GM21390 (cell line): ENCODE data around the gene LRRC42.

Experiments
- ATAC-seq: cut with Tn5 transposase; IDR thresholded peaks from one replicate; pipeline ENCODE4 v1.9.1; 2021; ENCODE audit not compliant: unreplicated experiment

The LRRC42 gene, protein sequence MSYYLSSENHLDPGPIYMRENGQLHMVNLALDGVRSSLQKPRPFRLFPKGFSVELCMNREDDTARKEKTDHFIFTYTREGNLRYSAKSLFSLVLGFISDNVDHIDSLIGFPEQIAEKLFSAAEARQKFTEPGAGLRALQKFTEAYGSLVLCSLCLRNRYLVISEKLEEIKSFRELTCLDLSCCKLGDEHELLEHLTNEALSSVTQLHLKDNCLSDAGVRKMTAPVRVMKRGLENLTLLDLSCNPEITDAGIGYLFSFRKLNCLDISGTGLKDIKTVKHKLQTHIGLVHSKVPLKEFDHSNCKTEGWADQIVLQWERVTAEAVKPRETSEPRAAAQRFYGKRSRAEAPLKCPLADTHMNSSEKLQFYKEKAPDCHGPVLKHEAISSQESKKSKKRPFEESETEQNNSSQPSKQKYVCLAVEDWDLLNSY

GRCh38 chr1:53946252-53947171 is at the start of gene LRRC42:
LRRC42 (plus strand) TSS chr1:53946350; CDS start chr1:53952000, 5,650 bp downstream.
- ATAC-seq: peak; percentile 65

GRCh38 chr1:53896635-53897229 is 49.4 kb upstream of the LRRC42 start:
- ATAC-seq: no peak

DNA sequence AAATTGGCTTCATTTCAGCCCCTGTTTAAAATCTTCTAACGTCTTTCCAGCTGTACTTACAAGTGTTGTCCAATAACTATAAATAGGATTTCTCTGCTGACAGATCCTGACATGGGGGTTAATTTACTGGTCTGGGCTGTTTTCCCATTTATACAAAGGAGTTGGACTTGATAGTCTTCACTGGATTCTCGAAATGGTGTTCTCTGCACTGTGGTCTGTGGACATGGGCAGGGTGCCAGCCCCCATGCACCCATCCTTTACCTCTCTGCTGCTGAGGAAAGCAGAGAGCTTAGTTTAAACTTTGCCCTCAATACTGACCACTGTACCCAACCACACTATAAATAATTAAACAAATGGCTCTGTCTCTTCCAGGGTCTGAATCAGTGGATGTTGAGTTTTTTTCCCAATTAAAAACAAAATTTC is 46.9 kb upstream of the LRRC42 start:
- ATAC-seq: no peak

- ATAC-seq: no peak
These were observed 46.4 kb upstream of the LRRC42 start for GRCh38 chr1:53899708-53900107.

DNA sequence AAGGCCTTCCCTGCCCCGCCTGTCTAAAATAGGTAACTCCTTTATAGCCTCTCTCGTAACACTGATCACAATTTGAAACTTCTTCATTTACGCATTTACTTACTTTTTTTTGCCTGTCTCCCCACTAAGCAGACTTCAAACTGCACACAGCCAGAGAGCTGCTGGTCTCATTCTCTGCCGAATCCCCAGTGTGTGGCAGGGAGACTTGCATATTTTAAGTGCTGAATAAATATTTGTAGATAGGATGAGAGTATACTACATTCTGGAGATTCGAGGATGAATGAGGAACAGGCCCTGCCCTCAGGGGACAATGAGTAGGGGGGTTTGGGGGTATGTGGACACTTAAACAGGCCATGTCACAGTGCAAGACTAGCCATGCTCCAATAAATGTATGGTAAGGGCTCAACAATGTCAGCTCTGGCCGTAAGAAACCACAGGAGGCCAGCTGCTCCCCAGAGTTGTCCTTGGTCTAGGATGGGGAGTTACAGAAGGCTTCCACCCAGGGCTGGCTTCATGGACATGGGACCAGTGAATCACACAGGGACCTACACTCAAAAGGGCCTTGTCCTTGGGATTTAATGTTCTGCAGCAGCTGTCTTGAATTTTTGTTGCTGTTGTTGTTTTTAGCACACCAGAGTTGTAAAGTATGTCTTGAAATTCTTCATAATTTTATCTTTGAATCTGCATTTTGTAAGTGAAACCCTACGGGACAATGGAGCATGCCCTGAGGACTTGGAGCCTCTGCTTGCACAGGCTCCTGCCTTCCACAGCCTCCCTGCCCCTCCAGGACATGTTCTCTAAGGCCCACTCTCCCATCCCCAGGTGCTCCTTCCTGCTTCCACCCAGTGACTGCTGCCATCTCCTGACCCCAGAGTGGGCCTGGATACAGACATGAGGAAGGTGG is 43.7 kb upstream of the LRRC42 start:
- ATAC-seq: no peak

DNA sequence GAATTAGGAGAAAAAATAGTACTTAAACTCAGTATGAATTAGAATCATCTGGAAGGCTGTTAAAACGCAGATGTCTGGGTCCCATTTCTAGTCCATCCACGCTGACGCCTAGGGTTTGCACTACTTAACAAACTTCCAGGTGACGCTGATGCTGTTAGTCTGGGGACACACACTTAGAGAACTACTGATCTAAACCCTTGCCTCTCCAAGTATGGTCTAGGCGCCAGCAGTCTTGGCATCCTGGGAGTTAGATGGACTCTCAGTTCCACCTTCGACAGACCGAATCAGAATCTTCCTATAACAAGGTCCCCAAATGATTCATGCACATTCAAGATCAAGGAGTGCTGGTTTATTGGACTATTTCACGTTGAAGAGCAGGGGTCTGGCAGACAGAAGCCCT is 40.6 kb upstream of the LRRC42 start:
- ATAC-seq: no peak

- ATAC-seq: no peak
These were observed 40.0 kb upstream of the LRRC42 start for GRCh38 chr1:53906121-53906520.

DNA sequence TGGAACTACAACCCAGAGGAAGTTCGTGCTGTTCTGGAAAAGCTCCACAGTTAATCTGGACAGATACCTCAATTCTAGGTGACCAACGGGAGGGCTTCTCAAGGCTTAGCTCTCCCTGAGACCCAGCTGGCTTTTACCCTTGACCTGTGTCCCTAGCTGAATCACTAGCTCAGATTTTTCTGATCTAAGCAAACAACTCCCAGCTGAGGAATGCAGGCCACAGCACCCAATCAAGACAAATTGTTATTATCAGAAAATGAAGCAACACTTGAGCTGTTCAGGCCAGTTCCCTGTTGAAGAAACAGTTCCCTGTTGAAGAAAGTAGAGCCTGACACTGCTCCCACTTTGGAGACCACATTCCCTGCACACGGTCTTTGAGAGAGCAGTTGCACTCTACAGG is 36.2 kb upstream of the LRRC42 start:
- no peak for ATAC-seq

DNA sequence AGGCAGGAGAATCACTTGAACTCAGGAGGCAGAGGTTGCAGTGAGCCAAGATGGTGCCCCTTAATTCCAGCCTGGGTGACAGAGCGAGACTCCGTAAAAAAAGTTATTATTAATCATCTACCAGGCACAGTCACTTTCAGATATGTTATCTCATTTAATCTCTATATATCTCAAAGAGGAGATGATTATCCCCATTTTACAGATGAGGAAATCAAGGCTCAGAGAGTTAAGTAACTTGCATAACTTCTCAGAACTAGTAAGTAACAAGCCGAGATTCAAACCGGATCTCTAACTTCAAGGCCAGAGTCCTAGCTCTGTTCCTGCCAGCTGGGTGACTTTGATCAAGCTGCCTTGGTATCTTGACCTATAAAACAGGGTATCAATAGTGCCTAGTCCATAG is 34.7 kb upstream of the LRRC42 start:
- ATAC-seq: no peak

GRCh38 chr1:53913352-53914033 is 32.7 kb upstream of the LRRC42 start:
- ATAC-seq: no peak

DNA sequence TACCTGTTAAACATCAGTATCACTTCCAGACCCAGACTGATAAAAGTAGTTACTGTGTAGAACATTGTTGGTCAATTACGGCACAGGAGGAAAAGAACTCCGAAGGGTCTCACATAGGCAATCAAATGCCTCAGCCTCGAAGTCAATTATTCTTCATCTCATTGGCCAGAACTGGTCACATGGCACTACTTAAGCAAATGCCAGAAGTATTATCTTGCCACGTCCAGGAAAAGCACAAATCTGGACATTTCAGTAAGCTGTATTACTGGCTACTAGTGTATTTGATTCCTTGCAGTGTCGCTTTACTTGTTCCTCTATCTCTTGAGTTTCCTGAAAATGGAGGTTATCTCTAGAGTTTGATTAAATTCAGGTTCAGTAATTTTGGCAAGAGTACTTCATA is 27.8 kb upstream of the LRRC42 start:
- no peak for ATAC-seq

GRCh38 chr1:53919675-53920066 is 26.5 kb upstream of the LRRC42 start:
- ATAC-seq: no peak

DNA sequence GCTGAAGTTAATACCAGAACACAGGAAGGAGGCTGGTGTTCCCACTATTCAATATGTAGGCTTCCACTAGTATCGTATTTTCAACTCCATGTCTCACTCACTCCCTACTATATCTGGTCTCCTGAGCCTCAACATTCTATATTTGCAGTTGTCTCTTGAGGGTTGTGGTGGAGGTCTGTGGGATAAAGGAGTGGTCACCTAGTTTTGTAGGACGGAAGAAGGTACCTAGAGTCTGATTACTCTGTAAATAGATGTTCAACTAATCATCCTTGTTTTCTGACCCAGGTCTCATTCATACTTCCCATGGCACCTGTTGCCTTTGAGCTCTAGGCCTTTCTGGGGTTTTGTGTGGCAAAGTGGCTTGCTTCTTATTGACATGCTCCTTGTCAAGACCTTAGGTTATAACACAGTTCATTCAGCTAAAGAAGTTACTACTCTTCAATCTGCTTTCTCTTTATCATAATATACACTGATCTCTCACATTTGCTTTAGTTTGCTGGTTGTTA is 18.7 kb upstream of the LRRC42 start:
- no peak for ATAC-seq

DNA sequence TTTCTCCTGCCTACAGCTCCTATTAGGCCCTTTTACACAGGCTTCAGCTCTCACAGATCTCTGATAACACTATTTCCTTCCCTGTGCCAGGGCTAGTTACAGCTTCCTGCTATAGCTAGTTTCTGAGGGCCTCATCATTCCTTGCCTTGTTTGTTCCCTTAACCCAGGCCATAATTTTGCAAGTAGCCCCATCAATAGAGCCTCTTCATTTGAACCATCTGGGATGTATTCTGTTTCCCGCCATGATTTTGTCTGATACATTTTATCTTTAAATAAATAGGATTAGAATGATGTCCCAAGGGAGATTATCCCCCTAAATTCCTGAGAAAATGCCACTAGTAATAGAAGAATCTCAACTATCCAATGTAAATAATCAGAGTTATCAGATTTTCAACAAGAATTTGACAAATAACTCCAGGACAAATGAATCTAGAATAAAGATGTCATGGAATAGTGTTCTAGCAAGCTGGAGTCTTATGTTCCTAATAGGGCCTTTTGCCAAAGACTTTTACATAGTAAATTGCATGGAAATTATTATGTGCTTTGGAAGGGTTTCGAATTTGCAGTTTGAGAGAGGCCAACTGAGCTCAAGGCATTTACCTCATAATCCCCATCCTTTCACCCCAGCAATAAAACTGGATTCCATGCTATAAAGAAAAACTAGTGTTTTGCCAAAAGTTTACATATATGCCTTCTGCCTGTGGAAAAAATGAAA is 16.7 kb upstream of the LRRC42 start:
- ATAC-seq: no peak

DNA sequence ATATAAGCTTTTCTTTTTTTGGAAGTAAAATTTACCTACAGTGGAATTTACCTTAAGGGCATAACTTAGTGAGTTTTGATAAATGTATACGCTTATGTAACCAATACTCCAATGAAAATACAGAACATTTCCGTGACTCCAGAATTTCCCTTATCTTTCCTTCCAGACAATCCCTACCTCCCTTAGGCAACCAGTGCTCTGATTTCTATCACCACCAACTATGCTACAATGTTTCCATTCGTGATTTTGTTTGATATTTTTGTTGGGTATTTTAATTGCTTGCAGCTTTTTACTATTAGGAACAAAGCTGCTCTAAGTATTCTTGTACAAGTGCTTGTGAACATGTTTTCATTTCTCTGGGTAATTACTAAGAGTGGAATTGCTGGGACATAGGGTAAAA is 15.2 kb upstream of the LRRC42 start:
- ATAC-seq: no peak

DNA sequence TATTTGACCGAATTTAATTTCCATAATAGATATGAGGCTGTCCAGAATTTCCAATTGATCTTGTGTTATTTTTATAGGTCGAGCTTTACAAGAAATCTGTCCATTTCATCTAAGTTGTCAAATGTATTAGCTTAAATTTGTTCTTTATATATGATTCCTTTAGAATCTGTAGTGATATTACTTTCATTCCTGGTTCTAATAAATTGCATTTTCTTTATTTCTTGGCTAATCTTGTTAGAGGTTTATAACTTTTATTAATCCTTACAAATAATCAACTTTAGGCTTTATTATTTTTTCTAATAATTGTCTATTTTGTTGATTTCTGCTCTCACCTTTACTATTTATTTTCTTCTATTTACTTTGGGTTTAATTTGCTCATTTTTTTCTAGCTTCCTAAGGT is 14.6 kb upstream of the LRRC42 start:
- ATAC-seq: no peak

- no peak for ATAC-seq
These were observed 11.9 kb upstream of the LRRC42 start for GRCh38 chr1:53934170-53934765.

GRCh38 chr1:53936430-53936829 is 9.7 kb upstream of the LRRC42 start:
- ATAC-seq: no peak
